IMR-90 (cell line): ENCODE results near the gene ARTN. TPM values are rescaled to one million over a fixed set of nuclear protein-coding genes. Genes with fewer than 3 reads are reported as not detected.

ENCODE experiments used
- ATAC-seq: fragments of 200-7000 bp; cut with Tn5 transposase; 2 replicates; pipeline ENCODE4 v1.9.1; 2020; ENCODE audit warnings: low read depth, mild to moderate bottlenecking, moderate library complexity
- BruUV-seq: library from RNA; stranded (reverse); fragments of 400-500 nt; replicated peaks from 2 replicates; lab custom pipeline; 2021; lab: Mats Ljungman, UMichigan
- CTCF ChIA-PET: fragments of 300-600 bp; formaldehyde crosslinking; extraction: SDS; loops from one replicate; lab custom pipeline; 2021; ENCODE audit warnings: antibody characterized with exemption; lab: Yijun Ruan, JAX
- POLR2A ChIA-PET: fragments of 300-600 bp; sonication (Branson Sonifier 250); formaldehyde crosslinking; loops from one replicate; lab custom pipeline; 2022; ENCODE audit warnings: antibody characterized with exemption; ENCODE audit not compliant: unreplicated experiment; lab: Charles Lee
- DNase-seq: peaks from one replicate; pipeline ENCODE4 v3.0.0; 2013
- H2AFZ ChIP-seq: replicated peaks from 2 replicates; pipeline ENCODE3; 2013; ENCODE audit warnings: low read length, mild to moderate bottlenecking; ENCODE audit not compliant: poor library complexity
- H2AK5ac ChIP-seq: 2 replicates; pipeline ENCODE4 v1.6.1; 2013; ENCODE audit warnings: low read depth, low read length, inconsistent platforms
- H2AK9ac ChIP-seq: replicated peaks from 2 replicates; pipeline ENCODE3; 2013; ENCODE audit warnings: mild to moderate bottlenecking, low read depth, low read length, moderate library complexity; ENCODE audit not compliant: poor library complexity
- H2BK120ac ChIP-seq: 2 replicates; pipeline ENCODE4 v1.6.1; 2013; ENCODE audit warnings: low read depth, low read length, inconsistent platforms
- H2BK15ac ChIP-seq: 3 replicates; pipeline ENCODE4 v1.6.1; 2013; ENCODE audit warnings: low read depth, low read length, inconsistent platforms
- H2BK20ac ChIP-seq: 2 replicates; pipeline ENCODE4 v1.6.1; 2013; ENCODE audit warnings: low read depth, mild to moderate bottlenecking, inconsistent platforms, low read length, moderate library complexity
- H2BK5ac ChIP-seq: 2 replicates; pipeline ENCODE4 v1.6.1; 2013; ENCODE audit warnings: mild to moderate bottlenecking, low read depth, low read length, inconsistent platforms; ENCODE audit not compliant: poor library complexity, severe bottlenecking
- H3K14ac ChIP-seq: replicated peaks from 2 replicates; pipeline ENCODE4 v1.6.1; 2013; ENCODE audit warnings: low read depth, low read length, inconsistent platforms
- H3K18ac ChIP-seq: 2 replicates; pipeline ENCODE4 v1.6.1; 2013; ENCODE audit warnings: low read depth, low read length, control low read depth
- H3K23ac ChIP-seq: 2 replicates; pipeline ENCODE4 v1.6.1; 2013; ENCODE audit warnings: low read depth, low read length, inconsistent platforms
- H3K27ac ChIP-seq: 2 replicates; pipeline ENCODE4 v1.5.1; 2013; ENCODE audit warnings: mild to moderate bottlenecking, control low read depth, low read length; ENCODE audit not compliant: insufficient read depth
- H3K27me3 ChIP-seq: 2 replicates; pipeline ENCODE4 v1.6.1; 2013; ENCODE audit warnings: low read length; ENCODE audit not compliant: control insufficient read depth, insufficient read depth
- H3K36me3 ChIP-seq: 2 replicates; pipeline ENCODE4 v1.6.1; 2013; ENCODE audit warnings: low read length, mixed read lengths; ENCODE audit not compliant: control insufficient read depth, insufficient read depth
- H3K4ac ChIP-seq: 2 replicates; pipeline ENCODE4 v1.6.1; 2013; ENCODE audit warnings: low read depth, low read length, inconsistent platforms
- H3K4me1 ChIP-seq: 2 replicates; pipeline ENCODE4 v1.6.1; 2013; ENCODE audit warnings: low read length, mixed read lengths; ENCODE audit not compliant: control insufficient read depth, insufficient read depth
- H3K4me2 ChIP-seq: 2 replicates; pipeline ENCODE4 v1.6.1; 2013; ENCODE audit warnings: low read depth, mild to moderate bottlenecking, control low read depth, low read length, moderate library complexity
- H3K4me3 ChIP-seq: 2 replicates; pipeline ENCODE4 v1.5.1; 2013; ENCODE audit warnings: low read depth, mild to moderate bottlenecking, control low read depth, low read length, moderate library complexity; ENCODE audit not compliant: insufficient read depth
- H3K56ac ChIP-seq: 2 replicates; pipeline ENCODE4 v1.6.1; 2013; ENCODE audit warnings: low read length, inconsistent platforms; ENCODE audit not compliant: insufficient read depth; ENCODE audit errors: extremely low read depth
- H3K79me1 ChIP-seq, 2 experiments: 2 replicates each; pipeline ENCODE4 v1.6.1; 2013; ENCODE audit warnings: low read length in 2 of 2, inconsistent platforms in 1 of 2, low read depth in 1 of 2
- H3K9ac ChIP-seq: 2 replicates; pipeline ENCODE4 v1.6.1; 2013; ENCODE audit warnings: low read depth, low read length, control low read depth
- H3K9me1 ChIP-seq: 2 replicates; pipeline ENCODE4 v1.6.1; 2013; ENCODE audit warnings: low read length, inconsistent platforms; ENCODE audit not compliant: insufficient read depth
- H3K9me3 ChIP-seq: 2 replicates; pipeline ENCODE4 v1.6.1; 2013; ENCODE audit warnings: low read length; ENCODE audit not compliant: control insufficient read depth, insufficient read depth
- H4K20me1 ChIP-seq: 2 replicates; pipeline ENCODE4 v1.6.1; 2013; ENCODE audit warnings: low read length, inconsistent platforms; ENCODE audit not compliant: insufficient read depth
- H4K5ac ChIP-seq: 2 replicates; pipeline ENCODE4 v1.6.1; 2013; ENCODE audit warnings: mild to moderate bottlenecking, low read depth, low read length, control low read depth
- H4K8ac ChIP-seq, 2 experiments: 2 replicates each; pipeline ENCODE4 v1.6.1; 2013; ENCODE audit warnings: low read depth in 2 of 2, low read length in 2 of 2, control low read depth in 1 of 2, inconsistent platforms in 1 of 2
- H4K91ac ChIP-seq: 2 replicates; pipeline ENCODE4 v1.6.1; 2013; ENCODE audit warnings: low read depth, low read length, inconsistent platforms; ENCODE audit not compliant: insufficient read depth
- FOS ChIP-seq: fragments of 150-350 bp; IDR thresholded peaks from 2 replicates; pipeline ENCODE4 v1.6.1; 2016; ENCODE audit warnings: low read depth, low read length
- NFE2L2 ChIP-seq: fragments of 150-350 bp; IDR thresholded peaks from 2 replicates; pipeline ENCODE4 v1.6.1; 2016; ENCODE audit warnings: low read depth, mild to moderate bottlenecking, low read length
- POLR2A ChIP-seq: IDR thresholded peaks from 2 replicates; pipeline ENCODE4 v1.6.1; 2012; ENCODE audit warnings: mild to moderate bottlenecking, low read depth, low read length
- RFX5 ChIP-seq: IDR thresholded peaks from 2 replicates; pipeline ENCODE4 v1.8.0; 2012; ENCODE audit warnings: low read depth, mild to moderate bottlenecking, low read length, moderate library complexity
- WGBS, 2 experiments: methylation state at CpG; one replicate each; pipeline versions ENCODE4 v1.1.5 to v1.1.7; 2013; ENCODE audit warnings: missing lambda C conversion rate in 2 of 2; ENCODE audit not compliant: insufficient read length in 1 of 2; ENCODE audit errors: extremely low coverage in 2 of 2; 5-methylcytosine and 5-hydroxymethylcytosine counted together
- dilution Hi-C: fragments of 300-500 bp; cut with HindIII; formaldehyde crosslinking; loops from one replicate; pipeline ENCODE4 v1.14.3; 2018; ENCODE audit warnings: low sequenced_read_pairs; ENCODE audit not compliant: unreplicated experiment
- in situ Hi-C: fragments of 300-500 bp; cut with MboI; formaldehyde crosslinking; loops from 3 replicates; pipeline ENCODE4 v1.14.3; 2019; ENCODE audit warnings: low sequenced_read_pairs, inconsistent platforms, mixed read lengths
- intact Hi-C: fragments of 100-400 bp; cut with micrococcal nuclease; formaldehyde crosslinking; loops from 2 replicates; pipeline ENCODE4 v1.10.0; 2022
- polyA plus RNA-seq, 3 experiments: library from polyadenylated mRNA; depleted of rRNA; stranded (reverse); fragments of >200 nt; gene quantifications; 2 replicates each; pipeline ENCODE4 v1.2.3, GENCODE V29; 2012; ENCODE audit warnings: low replicate concordance in 1 of 3
- total RNA-seq: library from RNA; depleted of rRNA; stranded (reverse); fragments of >200 nt; gene quantifications from 2 replicates; pipeline ENCODE4 v1.2.3, GENCODE V29; 2012

ARTN gene
- total and polyA plus RNA-seq, 2 of the 4 experiments (the other 2 are of a cell fraction) = 0.29 TPM; not detected in 1

DNA sequence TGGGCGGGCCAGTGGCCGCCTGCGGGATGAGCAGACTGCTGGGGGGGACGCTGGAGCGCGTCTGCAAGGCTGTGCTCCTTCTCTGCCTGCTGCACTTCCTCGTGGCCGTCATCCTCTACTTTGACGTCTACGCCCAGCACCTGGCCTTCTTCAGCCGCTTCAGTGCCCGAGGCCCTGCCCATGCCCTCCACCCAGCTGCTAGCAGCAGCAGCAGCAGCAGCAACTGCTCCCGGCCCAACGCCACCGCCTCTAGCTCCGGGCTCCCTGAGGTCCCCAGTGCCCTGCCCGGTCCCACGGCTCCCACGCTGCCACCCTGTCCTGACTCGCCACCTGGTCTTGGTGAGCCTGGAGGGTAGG is 47.5 kb downstream of the ARTN start:
- ATAC-seq = no peak
- WGBS, 2 experiments = 90% methylated on average over 13 of the region's 20 CpGs; no CpG with 5 or more reads in 1 of the 2 experiments
- intact Hi-C loops = no loop called here

More for the DNA sequence above, 47.5 kb downstream of the ARTN start:
- Histone ChIP-seq H4K20me1 (peaks cover 52% of the 10 kb centered on the region), H3K27ac (no peak overlapping the region), H3K27me3 (no peaks in the 10 kb centered on the region), H2AK9ac (peak overlapping the region; percentile 100), H3K9ac (no peak overlapping the region), H4K8ac (no peak overlapping the region), H3K36me3 (peaks cover 53% of the 10 kb centered on the region), H3K9me3 (no peaks in the 10 kb centered on the region), H3K4me1 (peaks cover 21% of the 10 kb centered on the region), H3K23ac (no peak overlapping the region), H2BK120ac (no peak overlapping the region), H3K4me2 (no peak overlapping the region), H3K9me1 (peaks cover 42% of the 10 kb centered on the region), H4K91ac (no peak overlapping the region), H2BK15ac (no peak overlapping the region), H3K4ac (no peak overlapping the region), H3K4me3 (no peak overlapping the region), H3K18ac (no peak overlapping the region), H2BK5ac (no peak overlapping the region), H3K14ac (no peak overlapping the region), H3K79me1 (peaks cover 46 to 79% of the 10 kb centered on the region in 2 experiments), H3K56ac (no peak overlapping the region), H2AFZ (no peak overlapping the region), H4K5ac (no peak overlapping the region), H2AK5ac (no peak overlapping the region), H2BK20ac (no peak overlapping the region)
- dilution Hi-C loops (no loop called here), in situ Hi-C loops (no loop called here)
- no peak for TF ChIP-seq NFE2L2
- TF ChIP-seq POLR2A = no peak
- no peak for TF ChIP-seq FOS
- no peak for TF ChIP-seq RFX5
- no TSS peak for BruUV-seq
- no peak for DNase-seq
- CTCF ChIA-PET = no interaction called here
- POLR2A ChIA-PET = no interaction called here
